Stimulated activated CD4-positive, alpha-beta T cell treated with anti-CD3 and anti-CD28 coated beads, Interleukin-1b, Interleukin-23, amount 100 ng/mL, for 48 hours (primary cell): ENCODE results near the gene ANGPTL8.

Experiments used
- DNase-seq: peaks from one replicate; pipeline ENCODE4 v3.0.0-alpha.2; 2020

ANGPTL8 gene

DNA sequence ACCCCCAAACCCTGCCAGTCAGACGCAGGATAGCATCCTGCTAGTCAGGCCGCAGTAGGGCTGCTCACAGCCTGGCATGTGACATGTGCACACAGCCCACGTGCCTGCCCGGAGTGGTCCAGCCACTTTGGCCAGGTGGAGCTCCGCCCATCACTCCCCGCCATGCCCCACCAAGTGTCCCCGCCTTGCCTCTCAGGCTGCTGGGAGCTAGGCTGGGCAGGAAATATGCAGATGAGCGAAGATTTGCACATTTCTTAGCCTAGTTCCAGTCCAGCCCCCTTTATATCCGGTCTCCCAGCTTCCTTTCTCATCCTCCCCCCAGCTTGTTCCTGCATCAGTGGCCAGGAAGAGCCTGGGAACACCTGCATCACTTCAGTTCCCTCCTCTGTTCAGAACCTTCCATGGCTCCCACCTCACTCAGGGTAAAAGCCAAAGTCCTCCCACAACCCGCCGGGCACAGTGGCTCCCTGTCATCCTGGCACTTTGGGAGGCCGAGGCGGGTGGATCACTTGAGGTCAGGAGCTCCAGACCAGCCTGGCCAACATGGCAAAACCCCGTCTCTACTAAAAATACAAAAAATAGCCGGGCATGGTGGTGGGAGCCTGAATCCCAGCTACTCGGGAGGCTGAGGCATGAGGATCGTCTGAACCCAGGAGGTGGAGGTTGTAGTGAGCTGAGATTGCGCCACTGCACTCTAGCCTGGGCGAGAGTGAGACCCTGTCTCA, 25.2 kb downstream of the ANGPTL8 start:
- no peak for DNase-seq

DNA sequence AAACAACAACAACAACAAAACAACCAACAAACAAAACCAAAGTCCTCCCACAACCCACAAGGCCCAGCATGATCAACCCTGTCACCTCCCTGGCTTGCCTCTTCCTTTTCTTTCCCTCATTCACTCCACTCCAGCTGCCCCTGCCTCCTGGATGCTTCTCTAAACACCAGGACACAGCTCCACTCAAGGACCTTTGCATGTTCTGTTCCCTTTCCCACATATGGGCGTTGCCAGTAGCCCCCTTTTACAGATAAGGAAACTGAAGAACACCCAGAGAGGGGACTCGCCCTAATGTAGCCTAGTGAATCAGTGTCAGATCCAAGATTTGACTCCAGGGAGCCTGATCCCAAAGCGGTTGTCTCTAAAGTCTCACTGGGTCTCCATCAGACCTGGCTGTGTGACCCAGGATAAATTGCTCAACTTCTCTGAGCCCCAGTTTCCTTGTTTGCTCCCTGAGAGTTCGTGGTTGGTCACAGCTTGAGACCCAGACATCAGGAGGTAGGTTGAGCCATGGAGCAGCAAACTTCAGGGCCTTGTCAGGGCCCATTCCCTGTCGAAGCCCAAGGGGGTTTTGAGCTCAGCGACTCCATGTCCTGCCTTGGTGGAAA, 25.9 kb downstream of the ANGPTL8 start:
- DNase-seq, result no peak

GRCh38 chr19:11265785-11266236, 26.4 kb downstream of the ANGPTL8 start:
- no peak for DNase-seq

DNA sequence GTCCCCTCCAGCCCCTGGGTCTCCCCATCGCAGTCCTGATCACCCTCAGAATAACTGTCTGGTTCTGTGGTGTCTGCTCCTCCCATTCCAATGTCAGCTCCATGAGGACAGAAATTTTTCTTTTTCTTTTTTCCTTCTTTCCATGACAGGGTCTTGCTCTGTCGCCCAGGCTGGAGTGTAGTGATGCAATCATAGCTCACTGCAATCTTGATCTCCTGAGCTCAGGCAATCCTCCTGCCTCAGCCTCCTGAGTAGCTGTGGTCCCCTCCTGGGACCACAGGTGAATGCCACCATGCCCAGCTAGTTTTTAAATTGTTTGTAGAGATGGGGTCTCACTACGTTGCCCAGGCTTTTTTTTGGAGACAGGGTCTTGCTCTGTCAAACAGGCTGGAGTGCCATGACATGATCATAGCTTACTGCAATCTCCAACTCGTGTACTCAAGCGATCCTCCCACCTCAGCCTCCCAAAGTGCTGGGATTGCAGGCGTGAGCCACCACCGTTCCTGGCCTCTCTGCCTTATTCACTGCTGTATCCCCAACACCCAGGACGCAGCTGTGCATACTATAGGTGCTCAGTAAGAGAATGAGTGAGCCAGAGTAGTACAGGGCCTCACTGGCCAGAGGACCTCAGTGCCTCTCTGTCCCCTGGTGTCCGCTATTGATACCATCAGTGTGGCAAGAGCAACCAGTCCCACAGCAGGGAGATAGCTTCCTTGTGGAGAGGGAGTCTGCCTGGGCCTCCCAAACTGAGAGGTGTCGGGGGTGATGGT, 28.1 kb downstream of the ANGPTL8 start:
- no peak for DNase-seq

GRCh38 chr19:11268783-11269267, 29.4 kb downstream of the ANGPTL8 start:
- DNase-seq, result no peak

- no peak for DNase-seq
These were observed 30.0 kb downstream of the ANGPTL8 start for GRCh38 chr19:11269408-11269807.

DNA sequence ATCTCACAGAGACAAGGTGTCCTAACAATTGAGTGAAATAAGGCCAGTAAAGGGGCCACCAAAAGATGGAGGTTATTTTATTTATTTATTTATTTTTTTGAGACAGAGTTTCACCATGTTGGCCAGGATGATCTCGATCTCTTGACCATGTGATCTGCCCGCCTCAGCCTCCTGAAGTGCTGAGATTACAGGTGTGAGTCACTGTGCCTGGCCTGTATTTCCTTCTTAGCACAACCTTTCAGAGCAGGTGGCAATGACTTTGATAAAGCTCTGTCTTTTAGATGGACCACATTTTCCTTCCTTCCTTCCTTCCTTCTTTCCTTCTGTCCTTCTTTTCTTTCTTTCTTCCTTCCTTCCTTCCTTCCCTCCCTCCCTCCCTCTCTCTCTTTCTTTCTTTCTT, 33.9 kb downstream of the ANGPTL8 start:
- no peak for DNase-seq

- no peak for DNase-seq
These were observed 34.6 kb downstream of the ANGPTL8 start for GRCh38 chr19:11273989-11274388.

GRCh38 chr19:11274533-11275086, 35.2 kb downstream of the ANGPTL8 start:
- DNase-seq, result no peak

GRCh38 chr19:11278670-11279069, 39.3 kb downstream of the ANGPTL8 start:
- no peak for DNase-seq

GRCh38 chr19:11279505-11280236, 40.3 kb downstream of the ANGPTL8 start:
- DNase-seq, result no peak

- no peak for DNase-seq
These were observed 42.1 kb downstream of the ANGPTL8 start for GRCh38 chr19:11281356-11282049.

DNA sequence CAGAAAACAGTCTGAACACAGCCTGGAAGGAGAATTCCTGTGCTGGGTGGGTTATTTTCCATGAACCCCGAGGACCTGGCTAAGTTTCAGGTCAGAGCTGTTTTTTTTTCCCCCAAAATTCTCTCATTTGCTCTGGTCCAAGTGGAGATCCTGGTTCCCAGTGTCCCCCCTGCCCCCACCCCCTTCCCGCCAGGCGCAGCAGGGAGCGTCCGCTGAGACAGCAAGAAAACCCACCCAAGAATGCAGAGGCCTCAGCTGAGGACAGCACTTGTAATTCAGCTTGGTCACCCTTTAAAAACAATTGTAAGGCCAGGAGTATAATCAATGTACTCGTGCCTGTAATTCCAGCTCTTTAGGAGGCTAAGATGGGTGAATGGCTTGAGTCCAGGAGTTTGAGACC, 45.1 kb downstream of the ANGPTL8 start:
- no peak for DNase-seq

DNA sequence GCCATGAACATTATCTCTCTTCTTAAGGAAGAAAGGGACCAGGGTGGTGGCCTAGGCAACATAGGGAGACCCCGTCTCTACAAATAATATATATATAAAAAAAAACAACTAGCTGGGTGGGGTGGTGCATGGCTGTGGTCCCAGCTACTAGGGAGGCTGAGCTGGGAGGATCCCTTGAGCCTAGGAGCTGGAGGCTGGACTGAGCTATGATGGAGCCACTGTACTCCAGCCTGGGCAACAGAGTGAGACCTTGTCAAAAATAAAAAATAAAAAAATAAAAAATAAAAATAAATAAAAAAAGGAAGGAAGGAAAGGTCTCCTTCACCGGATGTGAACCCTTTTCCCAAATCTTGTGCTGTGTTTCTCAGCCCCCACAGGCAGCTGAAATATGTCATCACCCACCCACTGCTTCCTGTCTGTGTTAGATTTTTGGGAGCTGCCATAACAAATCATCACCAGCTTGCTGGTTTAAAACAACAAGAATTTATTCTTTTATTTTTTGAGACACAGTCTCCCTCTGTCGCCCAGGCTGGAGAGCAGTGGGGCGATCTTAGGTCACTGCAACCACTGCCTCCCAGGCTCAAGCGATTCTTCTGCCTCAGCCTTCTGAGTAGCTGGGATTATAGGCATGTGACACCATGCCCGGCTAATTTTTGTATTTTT, 47.0 kb downstream of the ANGPTL8 start:
- no peak for DNase-seq

- DNase-seq, result no peak
These were observed 48.9 kb downstream of the ANGPTL8 start for GRCh38 chr19:11288349-11288748.

GRCh38 chr19:11290256-11290655, 50.8 kb downstream of the ANGPTL8 start:
- DNase-seq, result no peak

GRCh38 chr19:11291415-11291814, 52.0 kb downstream of the ANGPTL8 start:
- no peak for DNase-seq
